HCT116 (cell line): Measurements from ENCODE around the gene VEPH1.

Source experiments
- EZH2 ChIP-seq: fragments of 200-600 bp; sonication (generic); IDR thresholded peaks from 2 replicates; pipeline ENCODE4 v1.6.1; 2017; ENCODE audit warnings: antibody characterized with exemption, mixed run types
- EZH2phosphoT487 ChIP-seq: fragments of 200-600 bp; IDR thresholded peaks from 2 replicates; pipeline ENCODE4 v1.6.1; 2018; ENCODE audit warnings: antibody characterized with exemption, borderline replicate concordance
- POLR2A ChIP-seq: IDR thresholded peaks from 2 replicates; pipeline ENCODE4 v1.7.0; 2011; ENCODE audit warnings: borderline replicate concordance; ENCODE audit not compliant: insufficient read depth, insufficient read length; ENCODE audit errors: extremely low read depth
- POLR2AphosphoS5 ChIP-seq: IDR thresholded peaks from 2 replicates; pipeline ENCODE4 v1.6.1; 2011; ENCODE audit warnings: mild to moderate bottlenecking, low read depth, low read length, moderate library complexity
- TCF7L2 ChIP-seq: IDR thresholded peaks from 2 replicates; pipeline ENCODE4 v1.7.0; 2011; ENCODE audit warnings: borderline replicate concordance, inconsistent platforms; ENCODE audit not compliant: insufficient read depth, insufficient read length; ENCODE audit errors: extremely low read depth
- ZFX ChIP-seq: fragments of 450-650 bp; IDR thresholded peaks from 2 replicates; pipeline ENCODE4 v1.6.1; 2017
- TF ChIP-seq, protein P1 (sequence below), 3 experiments: fragments of 200-600 bp in 1 of 3; sonication (generic) in 1 of 3; IDR thresholded peaks in 2 of 3; conservative IDR thresholded peaks in 1 of 3; 2 replicates each; pipeline ENCODE4 v1.5.1; 2012 to 2017; ENCODE audit warnings: low read depth in 2 of 3, low read length in 2 of 3, antibody characterized with exemption in 1 of 3, borderline replicate concordance in 1 of 3, control low read depth in 1 of 3, mild to moderate bottlenecking in 1 of 3, mixed read lengths in 1 of 3, mixed run types in 1 of 3, moderate library complexity in 1 of 3; ENCODE audit not compliant: insufficient read depth in 1 of 3
- TF ChIP-seq, protein P2 (sequence below): IDR thresholded peaks from 2 replicates; pipeline ENCODE4 v1.6.1; 2012

DNA sequence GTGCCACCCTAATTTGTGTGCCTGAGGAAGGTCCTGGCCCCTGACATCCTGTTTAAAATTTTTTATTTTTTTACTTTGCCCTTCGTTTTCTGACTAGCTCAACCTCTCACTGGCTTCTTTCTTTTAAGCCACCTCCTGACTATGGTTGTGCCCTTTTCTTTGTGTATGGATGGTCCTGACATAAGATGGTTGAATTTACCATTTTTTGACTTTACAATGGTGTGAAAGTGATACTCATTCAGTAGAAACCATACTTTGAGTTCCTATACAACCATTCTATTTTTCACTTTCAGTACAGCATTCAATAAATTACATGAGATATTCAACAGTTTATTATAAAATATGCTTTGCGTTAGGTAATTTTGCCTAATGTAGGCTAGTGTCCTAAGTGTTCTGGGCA lies 140.9 kb downstream of the VEPH1 start:
- TF ChIP-seq, protein P1, sequence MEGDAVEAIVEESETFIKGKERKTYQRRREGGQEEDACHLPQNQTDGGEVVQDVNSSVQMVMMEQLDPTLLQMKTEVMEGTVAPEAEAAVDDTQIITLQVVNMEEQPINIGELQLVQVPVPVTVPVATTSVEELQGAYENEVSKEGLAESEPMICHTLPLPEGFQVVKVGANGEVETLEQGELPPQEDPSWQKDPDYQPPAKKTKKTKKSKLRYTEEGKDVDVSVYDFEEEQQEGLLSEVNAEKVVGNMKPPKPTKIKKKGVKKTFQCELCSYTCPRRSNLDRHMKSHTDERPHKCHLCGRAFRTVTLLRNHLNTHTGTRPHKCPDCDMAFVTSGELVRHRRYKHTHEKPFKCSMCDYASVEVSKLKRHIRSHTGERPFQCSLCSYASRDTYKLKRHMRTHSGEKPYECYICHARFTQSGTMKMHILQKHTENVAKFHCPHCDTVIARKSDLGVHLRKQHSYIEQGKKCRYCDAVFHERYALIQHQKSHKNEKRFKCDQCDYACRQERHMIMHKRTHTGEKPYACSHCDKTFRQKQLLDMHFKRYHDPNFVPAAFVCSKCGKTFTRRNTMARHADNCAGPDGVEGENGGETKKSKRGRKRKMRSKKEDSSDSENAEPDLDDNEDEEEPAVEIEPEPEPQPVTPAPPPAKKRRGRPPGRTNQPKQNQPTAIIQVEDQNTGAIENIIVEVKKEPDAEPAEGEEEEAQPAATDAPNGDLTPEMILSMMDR (IDR thresholded peaks at IDR 0.05 in 2 of 3, conservative IDR thresholded peaks at IDR 0.05 in 1 of 3; ENCODE audit: borderline replicate concordance in 1 of 3, insufficient read depth in 1 of 3, low read depth in 2 of 3, low read length in 2 of 3), result no peak
- TF ChIP-seq EZH2, result no peak
- TF ChIP-seq, protein P2, sequence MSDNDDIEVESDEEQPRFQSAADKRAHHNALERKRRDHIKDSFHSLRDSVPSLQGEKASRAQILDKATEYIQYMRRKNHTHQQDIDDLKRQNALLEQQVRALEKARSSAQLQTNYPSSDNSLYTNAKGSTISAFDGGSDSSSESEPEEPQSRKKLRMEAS, result no peak
- no peak for TF ChIP-seq POLR2AphosphoS5
- no peak for TF ChIP-seq POLR2A
- no peak for TF ChIP-seq ZFX
- no peak for TF ChIP-seq EZH2phosphoT487
- no peak for TF ChIP-seq TCF7L2
